Motor neuron (in vitro differentiated cells): ENCODE measurements around the gene USP48. TPM values are rescaled to one million over a fixed set of nuclear protein-coding genes. Genes with fewer than 3 reads are reported as not detected.

Experiments used
- ATAC-seq, 8 experiments: fragments of 200-7000 bp; cut with Tn5 transposase; replicated peaks in 6 of 8; 2 replicates each; pipeline ENCODE4 v1.8.0; 2021; ENCODE audit warnings: mild to moderate bottlenecking in 8 of 8, moderate library complexity in 8 of 8
- H3K27ac ChIP-seq, 2 donors: fragments of 250-450 bp; sonication (Bioruptor Pico); 2 replicates each; pipeline ENCODE4 v1.9.0; 2021; ENCODE audit warnings: antibody characterized with exemption in 2 of 2, mild to moderate bottlenecking in 2 of 2, moderate library complexity in 1 of 2
- H3K4me1 ChIP-seq, 2 donors: fragments of 250-450 bp; sonication (Bioruptor Pico); replicated peaks in 1 of 2; 2 replicates each; pipeline ENCODE4 v1.6.1; 2021; ENCODE audit warnings: antibody characterized with exemption in 2 of 2, mild to moderate bottlenecking in 2 of 2, moderate library complexity in 1 of 2
- H3K4me3 ChIP-seq, 5 donors: fragments of 250-450 bp; sonication (Bioruptor Pico); 2 replicates each; pipeline ENCODE4 v1.9.0; 2021; ENCODE audit warnings: antibody characterized with exemption in 5 of 5, mild to moderate bottlenecking in 5 of 5, moderate library complexity in 4 of 5
- WGBS, 10 experiments: fragments of 450-650 bp; shearing (Covaris generic); methylation state at CpG; one replicate each; pipeline ENCODE4 v1.0.0; 2022; 5-methylcytosine and 5-hydroxymethylcytosine counted together
- in situ Hi-C, 9 experiments: fragments of 400-800 bp; cut with MboI; loops; one replicate each; pipeline ENCODE4 v1.15.0; 2021; ENCODE audit warnings: low sequenced_read_pairs in 9 of 9, low pct_unique_long_range_greater_than_20kb in 2 of 9; ENCODE audit not compliant: unreplicated experiment in 9 of 9
- total RNA-seq, 8 experiments: library from RNA; unstranded; fragments of 300-600 nt; gene quantifications; 2 replicates each; pipeline versions ENCODE4 v1.2.3 to v1.2.4, GENCODE V29; 2022

USP48 gene
- total RNA-seq, 8 experiments from 2014 or later: 34.1 to 84.9 (median 54.9) TPM

DNA sequence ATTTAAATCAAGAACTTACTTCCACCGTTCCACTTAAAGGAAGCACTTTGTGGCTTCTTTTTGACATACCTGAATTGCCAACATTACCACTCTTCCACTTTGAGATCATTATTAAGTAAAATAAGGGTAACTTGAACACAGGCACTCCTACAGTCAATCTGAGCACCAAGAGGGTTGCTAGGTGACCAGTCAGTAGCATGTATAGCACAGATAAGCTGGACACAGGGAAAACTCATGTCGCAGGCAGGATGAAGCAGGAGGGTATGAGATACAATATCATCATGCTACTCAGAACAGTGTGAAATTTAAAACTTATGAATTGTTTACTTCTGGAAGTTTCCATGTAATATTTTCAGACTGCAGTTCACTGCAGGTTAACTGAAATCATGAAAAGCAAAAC is 66.8 kb downstream of the USP48 start:
- no peak overlapping the region for H3K27ac ChIP-seq
- H3K4me1 ChIP-seq: no peaks in the 10 kb centered on the region
- 83 to 100% (median 93%) methylated on average over 1 to 2 of the region's 2 CpGs; no CpG with 5 or more reads in 1 of the 10 experiments for WGBS, 10 experiments
- no peak overlapping the region for H3K4me3 ChIP-seq
- ATAC-seq: peak in 1 of 8 experiments; percentile 49
- in situ Hi-C loops: loop anchor here in 1 of 9 experiments (25.0 kb wide), 1 partner anchor 246 kb away; no protein-coding TSS in a partner anchor

DNA sequence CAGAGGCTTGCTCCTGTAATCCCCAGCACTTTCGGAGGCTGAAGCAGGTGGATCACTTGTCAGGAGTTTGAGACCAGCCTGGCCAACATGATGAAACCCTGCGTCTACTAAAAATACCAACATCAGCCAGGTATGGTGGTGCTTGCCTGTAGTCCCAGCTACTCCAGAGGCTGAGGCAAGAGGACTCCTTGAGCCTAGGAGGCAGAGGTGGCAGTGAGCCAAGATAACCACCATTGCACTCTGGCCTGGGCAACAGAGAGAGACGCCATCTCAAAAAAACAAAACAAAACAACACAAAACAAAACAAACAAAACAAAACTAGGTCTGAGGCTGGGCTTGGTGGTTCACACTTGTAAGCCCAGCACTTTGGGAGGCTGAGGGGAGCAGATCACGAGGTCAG is 75.1 kb downstream of the USP48 start:
- no peak overlapping the region for H3K27ac ChIP-seq
- WGBS, 10 experiments: 80 to 100% (median 90%) methylated on average over 1 to 4 of the region's 4 CpGs; no CpG with 5 or more reads in 3 of the 10 experiments
- no peak overlapping the region for H3K4me3 ChIP-seq
- in situ Hi-C loops: loop anchor here in 1 of 9 experiments (25.0 kb wide), 1 partner anchor 254 kb away; no protein-coding TSS in a partner anchor
- ATAC-seq: no peak
- H3K4me1 ChIP-seq: peaks cover 16 to 24% of the 10 kb centered on the region in 2 donors

- no peak overlapping the region for H3K4me3 ChIP-seq
- H3K27ac ChIP-seq: no peak overlapping the region
- in situ Hi-C loops: loop anchor here in 1 of 9 experiments (25.0 kb wide), 1 partner anchor 255 kb away; no protein-coding TSS in a partner anchor
- WGBS, 10 experiments: 63 to 84% (median 73%) methylated on average over 3 to 5 of the region's 5 CpGs
- peaks cover 22 to 24% of the 10 kb centered on the region in 2 donors for H3K4me1 ChIP-seq
- no peak for ATAC-seq
These were observed 75.7 kb downstream of the USP48 start for GRCh38 chr1:21707086-21707840.

- peaks cover 23 to 24% of the 10 kb centered on the region in 2 donors for H3K4me1 ChIP-seq
- no peak overlapping the region for H3K4me3 ChIP-seq
- H3K27ac ChIP-seq: no peak overlapping the region
- peak in 7 of 8 experiments; percentile 45 to 88 (median 72) for ATAC-seq
- in situ Hi-C loops: loop anchor here in 1 of 9 experiments (25.0 kb wide), 1 partner anchor 256 kb away; no protein-coding TSS in a partner anchor
- WGBS, 10 experiments: 39 to 79% (median 65%) methylated on average over 5 to 8 of the region's 8 CpGs
These were observed 76.7 kb downstream of the USP48 start for GRCh38 chr1:21706151-21706835.

- ATAC-seq: peak in 2 of 8 experiments; percentile 35 to 36
- H3K4me3 ChIP-seq: no peak overlapping the region
- H3K27ac ChIP-seq: no peak overlapping the region
- H3K4me1 ChIP-seq: peaks cover 23 to 24% of the 10 kb centered on the region in 2 donors
- WGBS, 10 experiments: 8 to 82% (median 36%) methylated on average over 2 to 4 of the region's 4 CpGs
- in situ Hi-C loops: loop anchor here in 1 of 9 experiments (25.0 kb wide), 1 partner anchor 257 kb away; no protein-coding TSS in a partner anchor
These were observed 77.5 kb downstream of the USP48 start for GRCh38 chr1:21705303-21705980.

- no peak overlapping the region for H3K27ac ChIP-seq
- in situ Hi-C loops: loop anchor here in 1 of 9 experiments (25.0 kb wide), 1 partner anchor 258 kb away; no protein-coding TSS in a partner anchor
- ATAC-seq: peak in 3 of 8 experiments; percentile 10 to 50 (median 24)
- H3K4me3 ChIP-seq: no peak overlapping the region
- WGBS, 10 experiments: 54 to 100% (median 90%) methylated on average over 1 to 5 of the region's 5 CpGs; no CpG with 5 or more reads in 1 of the 10 experiments
- peaks cover 23 to 24% of the 10 kb centered on the region in 2 donors for H3K4me1 ChIP-seq
These were observed 78.8 kb downstream of the USP48 start for GRCh38 chr1:21704145-21704544.

GRCh38 chr1:21703318-21703963 is 79.5 kb downstream of the USP48 start:
- in situ Hi-C loops: loop anchor here in 1 of 9 experiments (25.0 kb wide), 1 partner anchor 259 kb away; no protein-coding TSS in a partner anchor
- H3K4me1 ChIP-seq: peaks cover 23 to 24% of the 10 kb centered on the region in 2 donors
- WGBS, 10 experiments: 36 to 100% (median 82%) methylated on average over 1 to 3 of the region's 3 CpGs; no CpG with 5 or more reads in 1 of the 10 experiments
- H3K4me3 ChIP-seq: no peak overlapping the region
- no peak overlapping the region for H3K27ac ChIP-seq
- ATAC-seq: peak; percentile 53 to 89 (median 64)

DNA sequence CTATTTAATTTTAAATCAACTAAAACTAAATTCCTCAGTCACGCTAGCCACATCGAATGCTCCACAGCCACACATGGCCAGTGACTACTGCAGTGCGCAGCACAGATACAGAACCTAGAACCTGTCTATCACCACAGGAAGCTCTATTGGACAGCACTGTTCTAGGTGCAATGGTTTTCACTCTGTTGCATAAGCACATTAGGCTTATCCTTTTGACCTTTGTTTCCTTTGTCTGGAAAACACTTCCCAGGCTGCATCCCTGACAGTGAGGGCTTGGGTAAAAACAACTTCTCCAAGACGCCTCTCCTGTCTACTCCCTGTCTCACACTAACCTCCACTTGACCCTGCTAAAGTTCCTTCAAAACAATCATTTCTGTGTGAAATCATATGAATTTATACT is 80.2 kb downstream of the USP48 start:
- peak in 1 of 8 experiments; percentile 15 for ATAC-seq
- WGBS, 10 experiments: 89 to 100% (median 100%) methylated on average over 1 to 4 of the region's 4 CpGs; no CpG with 5 or more reads in 3 of the 10 experiments
- H3K4me1 ChIP-seq: peaks cover 23 to 24% of the 10 kb centered on the region in 2 donors
- no peak overlapping the region for H3K4me3 ChIP-seq
- in situ Hi-C loops: loop anchor here in 1 of 9 experiments (25.0 kb wide), 1 partner anchor 260 kb away; no protein-coding TSS in a partner anchor
- no peak overlapping the region for H3K27ac ChIP-seq

DNA sequence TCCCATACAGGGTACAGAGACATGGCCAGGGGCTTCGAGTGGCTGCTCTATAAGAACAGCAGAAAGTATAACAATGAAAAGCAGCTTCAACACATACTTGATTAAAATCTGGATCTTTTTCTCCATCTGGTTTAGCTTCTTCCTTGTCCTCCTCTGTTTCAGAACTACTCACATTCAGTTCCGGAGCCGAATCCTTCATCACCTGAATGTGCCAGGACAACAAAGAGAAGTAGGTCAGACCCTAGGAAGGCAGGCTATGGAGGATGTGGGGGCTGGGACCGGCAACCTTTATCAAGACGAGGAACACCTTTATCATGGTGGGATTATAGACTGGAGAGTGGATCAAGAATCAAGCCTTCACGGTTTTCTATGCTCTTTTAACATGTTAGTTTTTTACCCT is 81.5 kb downstream of the USP48 start:
- no peak overlapping the region for H3K4me3 ChIP-seq
- in situ Hi-C loops: loop anchor here in 1 of 9 experiments (25.0 kb wide), 1 partner anchor 261 kb away; no protein-coding TSS in a partner anchor
- ATAC-seq: no peak

DNA sequence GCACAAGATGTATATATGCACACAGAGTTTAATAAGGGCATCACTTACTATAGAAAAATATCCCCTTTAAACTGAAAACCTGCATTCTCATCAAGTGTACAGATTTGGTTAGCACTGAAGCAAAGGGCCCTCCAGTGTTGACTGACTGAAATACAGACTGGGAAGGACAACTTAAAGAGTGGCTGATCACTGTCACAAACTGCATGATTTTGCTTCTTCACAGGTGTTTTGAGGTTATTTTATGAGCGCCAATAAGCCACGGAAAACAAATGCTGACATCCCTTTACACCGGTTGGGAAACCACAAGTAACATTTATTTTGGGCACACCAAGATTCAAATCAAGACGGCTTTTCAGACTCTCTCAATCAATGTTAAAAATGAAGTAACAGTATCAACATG is 82.9 kb downstream of the USP48 start:
- in situ Hi-C loops: loop anchor here in 1 of 9 experiments (25.0 kb wide), 1 partner anchor 262 kb away; no protein-coding TSS in a partner anchor
- Histone ChIP-seq H3K27ac (no peak overlapping the region), H3K4me1 (peaks cover 10% of the 10 kb centered on the region in 2 donors), H3K4me3 (no peak overlapping the region)
- WGBS, 10 experiments: 83 to 100% (median 100%) methylated on average over 1 to 4 of the region's 4 CpGs; no CpG with 5 or more reads in 1 of the 10 experiments
- ATAC-seq: no peak

More for the DNA sequence above, 81.5 kb downstream of the USP48 start:
- 20 to 96% (median 89%) methylated on average over 1 to 6 of the region's 6 CpGs for WGBS, 10 experiments
- peaks cover 20 to 21% of the 10 kb centered on the region in 2 donors for H3K4me1 ChIP-seq
- H3K27ac ChIP-seq: no peak overlapping the region

DNA sequence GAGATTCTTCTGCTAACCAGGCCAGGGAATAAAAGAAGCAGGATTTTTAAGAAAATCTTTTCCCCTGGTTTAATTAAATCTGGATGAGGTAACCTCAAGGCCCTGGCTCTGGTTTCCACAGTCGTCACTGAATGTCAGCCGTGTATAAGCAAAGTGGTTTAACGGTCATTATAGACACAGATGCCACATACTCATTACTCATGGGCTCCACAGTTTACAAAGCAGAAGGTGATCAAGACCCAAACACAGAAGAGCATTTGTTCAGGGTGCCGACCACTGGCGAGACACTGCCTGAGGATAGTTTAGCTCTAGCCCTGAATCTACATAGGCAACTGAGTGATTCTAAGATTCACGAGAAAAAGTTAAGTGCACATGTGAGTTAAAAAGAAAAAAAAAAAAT is 86.0 kb downstream of the USP48 start:
- H3K4me3 ChIP-seq: no peak overlapping the region
- 79 to 95% (median 90%) methylated on average over 2 to 6 of the region's 6 CpGs; no CpG with 5 or more reads in 4 of the 10 experiments for WGBS, 10 experiments
- H3K4me1 ChIP-seq: no peaks in the 10 kb centered on the region
- H3K27ac ChIP-seq: no peak overlapping the region
- in situ Hi-C loops: loop anchor here in 1 of 9 experiments (25.0 kb wide), 1 partner anchor 265 kb away; no protein-coding TSS in a partner anchor
- peak in 1 of 8 experiments; percentile 85 for ATAC-seq

DNA sequence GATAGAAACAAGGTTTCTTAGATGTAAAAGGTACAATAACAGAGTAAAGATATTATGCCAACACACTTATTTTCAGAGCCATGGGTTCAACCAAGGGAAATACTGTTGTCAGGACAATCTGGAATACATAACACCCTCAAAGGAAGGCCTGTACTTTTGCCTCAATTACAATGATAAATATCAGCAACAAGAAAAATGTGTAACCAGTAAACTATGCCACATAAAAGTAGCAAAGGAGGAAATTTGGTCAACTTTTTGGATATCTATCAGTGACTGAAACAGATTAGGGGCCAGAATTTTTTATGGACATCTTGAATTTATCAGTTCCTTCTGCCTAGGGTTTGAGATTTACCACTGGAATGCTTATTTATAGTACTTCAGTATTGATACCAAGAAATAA is 89.2 kb downstream of the USP48 start:
- peaks cover 13% of the 10 kb centered on the region in 2 donors for H3K4me1 ChIP-seq
- no peak for ATAC-seq
- no peak overlapping the region for H3K27ac ChIP-seq
- in situ Hi-C loops: loop anchor here in 1 of 9 experiments (25.0 kb wide), 1 partner anchor 269 kb away; no protein-coding TSS in a partner anchor
- no peak overlapping the region for H3K4me3 ChIP-seq
